NCI-H1930 (cell line): ENCODE measurements around the gene LAGE3.
A peak's percentile ranks its signal among the peaks of the same experiment; 100 is the strongest.

Source experiments
- DNase-seq, 2 experiments: peaks; one replicate each; lab custom pipeline; 2025; lab: John Stamatoyannopoulos, UW

Gene LAGE3

GRCh38 chrX:154478728-154479622 is at the start of gene LAGE3:
Gene LAGE3, minus strand, starts transcription at chrX:154479281. Its CDS starts 366 bp downstream, at chrX:154478915.
- DNase-seq = peak; percentile 84 to 91

DNA sequence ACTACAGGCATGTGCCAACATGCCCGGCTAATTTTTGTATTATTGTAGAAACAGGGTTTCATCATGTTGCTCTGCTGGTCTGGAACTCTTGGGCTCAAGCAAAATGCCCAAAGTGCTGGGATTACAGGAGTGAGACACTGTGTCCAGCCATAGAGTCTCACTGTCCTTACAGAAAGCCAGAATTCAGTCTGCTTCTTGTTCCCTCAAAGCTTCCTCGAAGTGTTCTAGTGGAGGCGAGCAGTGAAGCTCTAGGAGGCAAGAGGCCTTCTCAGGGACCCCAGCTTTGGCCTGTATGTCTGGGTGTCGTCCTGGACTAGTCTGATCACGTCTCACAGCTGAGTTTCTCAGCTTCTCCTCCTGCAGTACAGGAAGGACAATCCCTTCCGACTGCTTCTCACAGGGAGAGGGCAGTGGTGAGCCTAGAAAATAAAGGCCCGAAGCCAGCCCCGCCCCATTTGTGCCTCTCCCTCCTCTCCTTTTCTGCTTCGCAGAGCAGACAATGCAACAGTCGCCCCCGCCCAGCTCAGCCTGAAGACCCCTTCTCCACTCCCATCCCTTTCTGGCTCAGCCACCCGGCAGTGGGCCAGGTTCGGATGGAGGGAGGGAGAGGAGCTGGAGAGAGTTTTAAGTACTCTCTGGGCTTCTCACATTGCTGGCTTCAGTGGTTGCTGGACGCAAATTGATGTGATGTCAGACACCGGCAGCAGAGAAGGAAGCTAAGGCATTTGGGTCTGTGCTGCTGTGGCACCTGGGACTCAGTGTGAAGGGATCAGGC is 48.0 kb upstream of the LAGE3 start:
- DNase-seq = peak; percentile 48

GRCh38 chrX:154525606-154526490 is 46.8 kb upstream of the LAGE3 start:
- DNase-seq = no peak

DNA sequence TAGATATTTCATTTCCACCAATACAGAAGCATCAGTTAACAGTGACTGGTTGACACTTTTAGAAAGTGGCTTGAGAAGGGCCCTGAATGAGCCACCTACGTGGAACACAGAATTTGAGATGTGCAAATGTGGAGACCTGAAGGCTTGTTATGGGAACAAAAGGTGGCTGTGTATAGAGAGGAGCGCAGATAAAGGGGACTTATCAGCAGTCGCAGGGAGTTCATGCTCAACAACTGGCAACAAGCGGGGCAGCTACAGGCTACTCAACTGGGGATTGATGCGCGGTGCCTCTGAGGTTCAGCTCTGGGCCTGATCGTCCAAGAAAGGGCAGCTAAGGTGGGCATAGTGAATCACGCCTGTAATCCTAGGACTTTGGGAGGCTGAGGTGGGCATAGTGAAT is 40.3 kb upstream of the LAGE3 start:
- no peak for DNase-seq

DNA sequence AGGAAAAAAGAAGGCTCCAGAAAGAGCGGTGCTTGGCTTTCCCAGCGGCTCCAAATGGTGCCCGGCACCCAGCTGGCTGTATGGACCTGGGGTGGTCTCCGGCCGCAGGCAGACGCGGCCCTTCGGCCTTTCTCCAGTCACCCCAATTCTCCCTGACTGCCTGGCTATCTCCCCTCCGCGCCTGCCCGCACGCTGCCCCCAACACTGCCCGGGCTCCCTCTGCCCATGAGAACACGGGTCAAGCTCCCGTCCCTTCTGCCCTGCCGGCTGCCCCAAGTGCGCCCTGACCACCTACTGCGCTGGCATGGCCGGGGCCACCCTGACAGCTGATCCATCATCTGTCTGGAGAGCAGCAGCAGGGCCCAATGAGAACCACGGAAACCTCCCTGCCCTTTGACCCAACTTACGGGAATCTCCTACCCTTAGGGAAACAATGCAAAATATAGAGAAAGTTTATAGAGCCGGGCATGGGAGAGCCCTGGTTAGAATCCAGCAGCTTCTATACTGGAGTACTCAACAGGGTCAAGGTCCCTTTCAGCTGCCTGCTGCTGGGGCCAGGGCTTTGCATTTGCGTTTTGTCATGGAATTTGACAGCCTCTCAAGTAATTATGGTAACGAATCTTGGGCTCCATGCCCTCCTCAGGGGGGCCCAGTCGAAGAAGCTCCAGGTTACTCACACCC is 38.2 kb upstream of the LAGE3 start:
- DNase-seq = no peak

- no peak for DNase-seq
Measured at GRCh38 chrX:154516656-154517100, 37.6 kb upstream of the LAGE3 start.

GRCh38 chrX:154515966-154516655 is 37.0 kb upstream of the LAGE3 start, which contains the start of gene FAM3A:
Gene FAM3A, minus strand, starts transcription at chrX:154516232. Its CDS starts 460 bp downstream, at chrX:154515772.
- peak; percentile 83 to 86 for DNase-seq

DNA sequence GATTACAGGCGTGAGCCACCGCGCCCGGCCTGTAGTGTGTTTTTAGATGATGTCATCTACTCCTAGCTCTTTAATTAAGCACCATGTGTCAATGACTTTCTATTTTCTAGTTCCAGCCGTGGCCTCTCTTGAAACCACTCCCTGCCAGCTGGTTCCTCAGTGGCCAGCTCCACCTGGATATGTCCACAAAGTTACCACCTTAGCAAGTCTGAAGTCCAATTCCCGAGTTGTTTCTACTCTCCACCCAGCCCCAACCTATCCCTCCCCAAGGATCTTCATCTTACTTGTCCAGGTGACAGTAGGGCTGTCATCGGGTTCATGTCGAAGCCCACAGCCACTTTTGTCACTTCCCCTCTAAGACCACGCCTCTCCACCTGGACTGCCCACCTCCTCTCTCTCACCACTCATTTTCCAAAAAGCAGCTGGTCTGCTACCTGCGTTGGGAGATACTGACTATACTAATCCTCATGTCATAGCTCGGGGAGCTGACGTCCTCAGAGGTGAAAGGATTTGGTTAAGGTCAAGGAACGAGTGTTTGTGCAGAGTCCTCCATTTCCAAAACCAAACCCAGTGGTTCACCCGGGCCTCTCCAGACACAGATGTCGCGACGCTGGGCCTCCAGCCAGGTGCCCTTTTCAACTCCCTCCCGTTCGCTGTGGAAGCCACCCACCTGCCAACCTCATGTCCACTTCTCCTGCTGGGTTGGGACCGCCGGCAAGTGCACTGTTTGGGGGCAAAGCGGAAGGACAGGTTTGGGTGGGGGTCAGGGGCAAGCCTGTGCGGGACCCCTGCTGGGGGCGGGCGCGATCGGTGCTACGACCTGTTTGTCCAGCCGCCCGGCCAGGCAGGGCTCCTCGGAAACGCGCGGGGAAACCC is 36.2 kb upstream of the LAGE3 start:
- no peak for DNase-seq

DNA sequence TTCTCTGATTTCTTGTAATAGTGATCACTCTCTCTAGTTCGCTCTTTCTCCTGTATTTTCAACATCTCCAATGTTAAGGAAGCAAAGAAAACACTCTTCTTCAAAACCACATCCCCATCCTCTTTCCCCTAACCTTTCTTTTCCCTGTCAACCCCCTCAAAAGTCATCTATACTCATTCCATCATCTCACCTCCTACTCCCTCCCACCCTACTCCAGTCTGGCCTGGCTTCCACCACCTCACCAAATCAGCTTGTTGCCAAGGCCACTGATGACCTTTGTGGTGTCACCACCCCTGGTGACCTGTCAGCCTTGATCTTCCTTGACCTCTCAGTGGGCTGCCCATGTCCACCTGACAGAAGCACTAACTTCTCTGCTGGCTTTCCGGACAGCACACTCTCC is 34.6 kb upstream of the LAGE3 start:
- no peak for DNase-seq

- no peak for DNase-seq
Measured at GRCh38 chrX:154512879-154513553, 33.9 kb upstream of the LAGE3 start.

GRCh38 chrX:154511761-154512160 is 32.7 kb upstream of the LAGE3 start:
- no peak for DNase-seq

DNA sequence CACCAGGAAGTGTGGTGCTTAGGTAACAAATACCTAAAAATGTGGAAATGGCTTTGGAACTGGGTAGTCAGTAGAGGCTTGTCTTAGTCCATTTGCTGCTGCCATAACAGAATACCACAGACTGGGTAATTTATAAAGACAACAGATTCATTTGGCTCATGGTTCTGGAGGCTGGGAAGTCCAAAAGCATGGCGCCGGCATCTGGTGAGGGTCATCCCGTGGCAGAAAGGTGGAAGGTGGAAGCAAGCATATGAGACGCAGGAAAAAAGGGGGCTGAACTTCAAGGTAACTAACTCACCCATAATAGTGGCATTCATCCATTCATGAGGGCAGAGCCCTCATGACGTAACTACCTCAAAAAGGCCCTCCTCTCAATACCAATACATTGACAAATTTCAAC is 30.4 kb upstream of the LAGE3 start:
- no peak for DNase-seq

- no peak for DNase-seq
Measured at GRCh38 chrX:154508384-154508745, 29.3 kb upstream of the LAGE3 start.

DNA sequence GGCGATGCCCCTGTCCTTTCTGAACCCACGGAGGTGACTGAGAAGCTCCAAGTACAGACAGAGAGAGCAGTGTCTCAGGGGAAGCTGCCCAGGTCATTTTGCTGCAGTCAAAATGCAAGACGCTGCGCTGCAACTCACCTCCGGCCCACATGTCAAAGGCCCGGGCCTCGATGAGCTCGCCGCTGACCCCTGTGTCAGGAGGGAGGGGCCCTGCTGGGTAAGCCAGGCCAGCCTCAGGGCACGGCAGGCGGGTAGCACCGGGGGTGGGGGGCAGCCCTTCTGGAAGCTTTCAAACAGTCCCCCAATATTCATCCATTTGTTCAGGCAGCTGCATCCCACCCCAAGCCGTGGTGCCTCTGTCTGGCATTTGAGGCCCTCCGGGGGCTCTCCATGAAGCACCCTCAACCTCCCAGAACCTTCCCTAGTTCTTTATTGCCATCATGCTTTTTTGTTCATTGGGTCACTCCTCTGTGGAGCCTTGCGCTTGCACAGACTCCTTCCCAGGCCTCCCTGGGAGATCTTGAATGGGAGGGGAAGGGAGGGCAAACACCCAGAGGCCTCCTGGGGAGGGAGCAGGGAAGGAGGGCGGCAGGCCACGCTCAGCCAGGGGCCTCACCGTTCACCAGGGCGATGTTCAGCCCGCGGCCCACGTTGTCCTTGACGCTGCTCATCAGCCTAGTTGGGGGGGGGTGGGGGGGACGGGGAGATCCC is 28.7 kb upstream of the LAGE3 start:
- DNase-seq = no peak

- DNase-seq = no peak
Measured at GRCh38 chrX:154506483-154507332, 27.6 kb upstream of the LAGE3 start.

DNA sequence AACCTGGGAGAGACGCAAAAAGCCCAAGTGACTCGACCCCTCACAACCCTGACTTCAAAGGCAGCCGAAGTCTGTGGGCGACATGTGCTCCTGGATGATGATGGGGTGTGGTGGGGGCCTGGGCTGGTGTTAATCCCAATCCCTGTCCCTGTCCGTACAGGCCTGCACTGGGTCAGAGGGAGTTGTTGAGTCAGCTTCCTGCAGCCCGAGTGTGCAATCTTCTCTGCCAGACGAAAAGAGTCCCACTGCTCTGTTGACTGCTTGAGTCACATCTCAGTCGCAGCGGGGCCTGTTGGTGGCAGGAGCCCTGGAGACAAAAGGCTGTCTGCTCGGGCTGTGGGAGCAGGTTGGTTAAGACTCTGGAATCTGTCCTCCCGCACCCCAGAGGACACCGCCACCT is 26.7 kb upstream of the LAGE3 start:
- DNase-seq = no peak

DNA sequence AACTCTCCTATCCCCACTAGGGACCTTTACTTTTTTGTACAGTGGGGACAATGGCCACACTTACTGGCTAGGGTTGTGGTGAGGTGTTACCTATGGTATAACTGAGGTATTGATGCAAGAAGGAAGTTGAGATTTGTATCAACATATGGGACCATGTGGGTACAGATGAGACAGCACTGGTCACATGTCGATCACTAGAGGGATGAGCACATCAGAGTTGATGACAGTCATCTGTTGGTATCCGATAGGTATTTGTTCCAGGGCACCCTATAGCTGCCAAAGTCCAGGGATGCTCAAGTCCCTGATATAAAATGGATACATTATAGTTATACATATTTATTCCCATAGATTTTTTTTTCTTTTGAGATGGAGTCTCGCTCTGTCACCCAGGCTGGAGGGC is 23.9 kb upstream of the LAGE3 start:
- no peak for DNase-seq

GRCh38 chrX:154502098-154502497 is 23.0 kb upstream of the LAGE3 start:
- DNase-seq = no peak
